Keratinocyte (primary cell): ENCODE results near the gene TPM4. TPM values are rescaled to one million over a fixed set of nuclear protein-coding genes. Genes with fewer than 3 reads are reported as not detected.

ENCODE experiments used
- DNase-seq: peaks from one replicate; pipeline ENCODE4 v3.0.0-alpha.2; 2011; ENCODE audit warnings: low read depth, missing footprints, low spot score
- FAIRE-seq: peaks from 2 replicates; lab custom pipeline; 2011; peaks lifted over from hg19 to GRCh38; lab: Jason Lieb, UNC
- H2AFZ ChIP-seq: 2 replicates; pipeline ENCODE4 v1.6.0; 2012; ENCODE audit warnings: low read length, control low read depth, inconsistent platforms; ENCODE audit not compliant: control insufficient read depth
- H3K27ac ChIP-seq: 2 replicates; pipeline ENCODE4 v1.5.1; 2011; ENCODE audit warnings: low read length; ENCODE audit not compliant: control insufficient read depth, insufficient read depth
- H3K27me3 ChIP-seq: 3 replicates; pipeline ENCODE4 v1.6.0; 2011; ENCODE audit warnings: low read length; ENCODE audit not compliant: control insufficient read depth, insufficient read depth; ENCODE audit errors: extremely low read depth
- H3K36me3 ChIP-seq, 2 experiments: 2 replicates in 1 of 2; 3 replicates in 1 of 2; pipeline ENCODE4 v1.5.1; 2011; ENCODE audit warnings: low read length in 2 of 2, mild to moderate bottlenecking in 1 of 2; ENCODE audit not compliant: control insufficient read depth in 2 of 2, insufficient read depth in 2 of 2; ENCODE audit errors: extremely low read depth in 1 of 2
- H3K4me1 ChIP-seq: 3 replicates; pipeline ENCODE4 v1.5.1; 2011; ENCODE audit warnings: low read length; ENCODE audit not compliant: control insufficient read depth, insufficient read depth; ENCODE audit errors: extremely low read depth
- H3K4me2 ChIP-seq: 3 replicates; pipeline ENCODE4 v1.6.0; 2011; ENCODE audit warnings: low read depth, low read length; ENCODE audit not compliant: control insufficient read depth, insufficient read depth; ENCODE audit errors: extremely low read depth
- H3K4me3 ChIP-seq, 3 experiments: fragments of 200-600 bp in 1 of 3; sonication (generic) in 1 of 3; 2 replicates in 2 of 3; 3 replicates in 1 of 3; pipeline ENCODE4 v1.5.1; 2011 to 2016; ENCODE audit warnings: low read length in 3 of 3, mild to moderate bottlenecking in 3 of 3, control low read depth in 2 of 3, inconsistent platforms in 1 of 3, low read depth in 1 of 3, mixed read lengths in 1 of 3, mixed run types in 1 of 3, moderate library complexity in 1 of 3; ENCODE audit not compliant: control insufficient read depth in 2 of 3, insufficient read depth in 2 of 3; ENCODE audit errors: extremely low read depth in 1 of 3
- H3K79me2 ChIP-seq: 2 replicates; pipeline ENCODE4 v1.6.0; 2012; ENCODE audit warnings: low read length; ENCODE audit not compliant: control insufficient read depth, insufficient read depth
- H3K9ac ChIP-seq: 3 replicates; pipeline ENCODE4 v1.6.0; 2011; ENCODE audit warnings: low read length; ENCODE audit not compliant: control insufficient read depth, insufficient read depth; ENCODE audit errors: extremely low read depth
- H3K9me1 ChIP-seq: 3 replicates; pipeline ENCODE4 v1.6.0; 2011; ENCODE audit warnings: low read length; ENCODE audit not compliant: control insufficient read depth, insufficient read depth; ENCODE audit errors: extremely low read depth
- H3K9me3 ChIP-seq: 2 replicates; pipeline ENCODE4 v1.5.1; 2012; ENCODE audit warnings: low read depth, low read length; ENCODE audit not compliant: control insufficient read depth
- H4K20me1 ChIP-seq: 3 replicates; pipeline ENCODE4 v1.6.0; 2011; ENCODE audit warnings: low read length; ENCODE audit not compliant: control insufficient read depth, insufficient read depth; ENCODE audit errors: extremely low read depth
- CTCF ChIP-seq, 3 experiments: IDR thresholded peaks in 1 of 3; conservative IDR thresholded peaks in 1 of 3; optimal IDR thresholded peaks in 1 of 3; 2 replicates in 2 of 3; 3 replicates in 1 of 3; pipeline versions ENCODE3 to v1.5.1; 2011; ENCODE audit warnings: low read length in 3 of 3, mild to moderate bottlenecking in 3 of 3, moderate library complexity in 2 of 3, control low read depth in 1 of 3, inconsistent platforms in 1 of 3; ENCODE audit not compliant: insufficient read depth in 2 of 3; ENCODE audit errors: extremely low read depth in 1 of 3
- EZH2 ChIP-seq: IDR thresholded peaks from one replicate; pipeline ENCODE4 v1.6.1; 2012; ENCODE audit warnings: inconsistent platforms, mild to moderate bottlenecking, low read length, moderate library complexity
- dilution Hi-C: fragments of 300-500 bp; cut with MboI; formaldehyde crosslinking; loops from one replicate; pipeline ENCODE4 v1.7.0; 2020; ENCODE audit warnings: low sequenced_read_pairs; ENCODE audit not compliant: extremely low pct_ligation_motif_present
- polyA plus RNA-seq, 5 experiments: library from polyadenylated mRNA; depleted of rRNA in 3 of 5; stranded (reverse) in 3 of 5; stranded (forward) in 1 of 5; unstranded in 1 of 5; fragments of >200 nt; gene quantifications; 1 replicate in 1 of 5; 2 replicates in 3 of 5; 3 replicates in 1 of 5; pipeline versions ENCODE4 v1.2.1 to v1.2.3, GENCODE V29; 2011 to 2012; ENCODE audit warnings: missing spikeins in 2 of 5, low read depth in 1 of 5, low replicate concordance in 1 of 5

The TPM4 gene
- polyA plus RNA-seq, 1 donor (not counting 4 experiments of a cell fraction or from before 2014, with no cell fraction given) = 646 TPM

- no peak overlapping the region for H3K9ac ChIP-seq
- no peak overlapping the region for H3K4me2 ChIP-seq
- DNase-seq (no peak), FAIRE-seq (no peak)
- H3K4me1 ChIP-seq = no peaks in the 10 kb centered on the region
- H3K4me3 ChIP-seq = no peak overlapping the region
- no peak overlapping the region for H2AFZ ChIP-seq
- no peaks in the 10 kb centered on the region for H3K9me1 ChIP-seq
- H3K27ac ChIP-seq = no peak overlapping the region
- H3K79me2 ChIP-seq = no peaks in the 10 kb centered on the region
- no peaks in the 10 kb centered on the region for H4K20me1 ChIP-seq
- TF ChIP-seq EZH2 = no peak
- no peak for TF ChIP-seq CTCF (optimal IDR thresholded peaks at IDR 0.05 in 1 of 3, IDR thresholded peaks at IDR 0.05 in 1 of 3, conservative IDR thresholded peaks at IDR 0.05 in 1 of 3; ENCODE audit: extremely low read depth in 1 of 3, insufficient read depth in 2 of 3, low read length in 3 of 3)
- H3K9me3 ChIP-seq = no peaks in the 10 kb centered on the region
- no peaks in the 10 kb centered on the region for H3K36me3 ChIP-seq
- no peaks in the 10 kb centered on the region for H3K27me3 ChIP-seq
- dilution Hi-C loops = no loop called here
Observed at GRCh38 chr19:16048583-16048982, 27.7 kb upstream of the TPM4 start.

- H3K79me2 ChIP-seq = no peaks in the 10 kb centered on the region
- no peaks in the 10 kb centered on the region for H3K9me1 ChIP-seq
- no peaks in the 10 kb centered on the region for H3K27me3 ChIP-seq
- dilution Hi-C loops = no loop called here
- FAIRE-seq (no peak), DNase-seq (no peak)
- no peaks in the 10 kb centered on the region for H4K20me1 ChIP-seq
- no peak for TF ChIP-seq EZH2
- TF ChIP-seq CTCF (optimal IDR thresholded peaks at IDR 0.05 in 1 of 3, IDR thresholded peaks at IDR 0.05 in 1 of 3, conservative IDR thresholded peaks at IDR 0.05 in 1 of 3; ENCODE audit: extremely low read depth in 1 of 3, insufficient read depth in 2 of 3, low read length in 3 of 3) = no peak
- H3K4me3 ChIP-seq = no peak overlapping the region
- peaks cover 2% of the 10 kb centered on the region for H3K9me3 ChIP-seq
- H3K4me1 ChIP-seq = no peaks in the 10 kb centered on the region
- no peak overlapping the region for H3K9ac ChIP-seq
- H3K4me2 ChIP-seq = no peak overlapping the region
- H3K27ac ChIP-seq = no peak overlapping the region
- H2AFZ ChIP-seq = no peak overlapping the region
- H3K36me3 ChIP-seq = no peaks in the 10 kb centered on the region
Observed at GRCh38 chr19:16051254-16052025, 24.9 kb upstream of the TPM4 start.
